ENCODE results near the gene TSPY4.
"Not testable (repeated sequence)": the region's sequence is repeated elsewhere in the genome, so short reads cannot be mapped to it uniquely, and the experiment has no call there.

TSPY4 gene, protein sequence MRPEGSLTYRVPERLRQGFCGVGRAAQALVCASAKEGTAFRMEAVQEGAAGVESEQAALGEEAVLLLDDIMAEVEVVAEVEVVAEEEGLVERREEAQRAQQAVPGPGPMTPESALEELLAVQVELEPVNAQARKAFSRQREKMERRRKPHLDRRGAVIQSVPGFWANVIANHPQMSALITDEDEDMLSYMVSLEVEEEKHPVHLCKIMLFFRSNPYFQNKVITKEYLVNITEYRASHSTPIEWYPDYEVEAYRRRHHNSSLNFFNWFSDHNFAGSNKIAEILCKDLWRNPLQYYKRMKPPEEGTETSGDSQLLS

GRCh38 chrY:9337164-9337563 lies at the start of gene TSPY4:
Gene TSPY4, plus strand, starts transcription at chrY:9337464. Its CDS starts 46 bp downstream, at chrY:9337510.
- not testable (repeated sequence) for DNase-seq

DNA sequence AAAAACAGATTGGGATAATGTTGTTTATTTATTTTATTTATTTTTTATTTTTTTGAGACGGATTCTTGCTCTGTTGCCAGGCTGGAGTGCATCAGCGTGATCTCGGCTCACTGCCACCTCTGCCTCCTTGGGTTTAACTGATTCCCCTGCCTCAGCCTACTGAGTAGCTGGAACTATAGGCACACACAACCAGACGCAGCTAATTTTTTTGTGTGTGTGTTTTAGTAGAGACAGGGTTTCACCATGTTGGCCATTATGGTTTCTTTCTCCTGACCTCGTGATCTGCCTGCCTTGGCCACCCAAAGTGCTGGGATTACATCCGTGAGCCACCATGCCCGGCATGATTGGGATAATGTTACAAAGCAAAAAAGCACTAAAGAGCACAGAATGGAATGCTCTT lies 16.3 kb upstream of the TSPY4 start:
- no peak for DNase-seq

GRCh38 chrY:9357497-9357896 lies 20.2 kb downstream of the TSPY4 start, which contains the start of gene TSPY8:
Gene TSPY8, plus strand, starts transcription at chrY:9357797. Its CDS starts 46 bp downstream, at chrY:9357843.
- DNase-seq, result not testable (repeated sequence)
